ENCODE results near the gene S100A1.
A peak's percentile ranks its signal among the peaks of the same experiment; 100 is the strongest.

Gene S100A1

DNA sequence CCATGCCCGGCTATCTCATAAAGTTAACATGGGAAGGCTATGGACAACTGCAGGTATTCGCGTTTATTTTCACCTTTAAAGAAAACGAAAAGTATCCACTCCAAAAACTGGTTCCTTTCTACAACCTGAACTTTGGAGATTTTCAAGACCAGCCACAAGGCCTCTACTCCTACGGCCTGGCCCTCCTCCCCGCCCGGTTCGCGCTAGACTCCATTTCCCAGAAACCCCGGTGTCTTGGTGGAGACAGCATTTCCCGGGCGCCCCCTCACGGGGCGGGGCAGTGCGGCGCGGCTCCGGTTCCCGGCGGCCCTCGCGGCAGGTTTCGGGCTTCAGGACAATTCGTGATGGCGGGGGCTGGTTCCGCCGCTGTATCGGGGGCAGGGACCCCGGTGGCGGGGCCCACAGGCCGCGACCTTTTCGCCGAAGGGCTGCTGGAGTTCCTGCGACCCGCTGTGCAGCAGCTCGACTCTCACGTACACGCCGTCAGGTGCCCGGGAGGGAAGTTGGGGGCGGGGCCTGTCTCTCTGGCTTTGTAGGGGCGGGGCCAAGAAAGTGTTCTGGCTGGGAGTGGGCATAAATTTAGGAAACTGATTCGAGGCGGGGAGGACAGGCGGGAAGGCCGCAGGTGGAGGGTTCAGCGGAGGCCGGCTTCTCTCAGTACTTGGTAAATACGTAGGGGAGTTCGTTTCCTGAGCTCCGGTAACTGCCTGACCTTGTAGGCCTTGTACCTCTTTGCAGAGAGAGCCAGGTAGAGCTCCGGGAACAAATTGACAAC is 30.4 kb downstream of the S100A1 start, which contains the start of gene SNAPIN:
TSS of gene SNAPIN (plus strand) at position 304 of the 775 bp plus-strand sequence. CDS start at position 345, 41 bp downstream.
- TF ChIP-seq, protein P1, sequence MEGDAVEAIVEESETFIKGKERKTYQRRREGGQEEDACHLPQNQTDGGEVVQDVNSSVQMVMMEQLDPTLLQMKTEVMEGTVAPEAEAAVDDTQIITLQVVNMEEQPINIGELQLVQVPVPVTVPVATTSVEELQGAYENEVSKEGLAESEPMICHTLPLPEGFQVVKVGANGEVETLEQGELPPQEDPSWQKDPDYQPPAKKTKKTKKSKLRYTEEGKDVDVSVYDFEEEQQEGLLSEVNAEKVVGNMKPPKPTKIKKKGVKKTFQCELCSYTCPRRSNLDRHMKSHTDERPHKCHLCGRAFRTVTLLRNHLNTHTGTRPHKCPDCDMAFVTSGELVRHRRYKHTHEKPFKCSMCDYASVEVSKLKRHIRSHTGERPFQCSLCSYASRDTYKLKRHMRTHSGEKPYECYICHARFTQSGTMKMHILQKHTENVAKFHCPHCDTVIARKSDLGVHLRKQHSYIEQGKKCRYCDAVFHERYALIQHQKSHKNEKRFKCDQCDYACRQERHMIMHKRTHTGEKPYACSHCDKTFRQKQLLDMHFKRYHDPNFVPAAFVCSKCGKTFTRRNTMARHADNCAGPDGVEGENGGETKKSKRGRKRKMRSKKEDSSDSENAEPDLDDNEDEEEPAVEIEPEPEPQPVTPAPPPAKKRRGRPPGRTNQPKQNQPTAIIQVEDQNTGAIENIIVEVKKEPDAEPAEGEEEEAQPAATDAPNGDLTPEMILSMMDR (IDR thresholded peaks at IDR 0.05; ENCODE audit: low read depth, low read length, missing control alignments), result no peak
- peak; percentile 74 for DNase-seq (ENCODE audit: low read depth)
- in situ Hi-C loops (cut with HindIII; ENCODE audit: low sequenced_read_pairs), result no loop called here
- H3K4me3 ChIP-seq (ENCODE audit: low read depth, low read length), result peak within 1 kb of the TSS; percentile 60

DNA sequence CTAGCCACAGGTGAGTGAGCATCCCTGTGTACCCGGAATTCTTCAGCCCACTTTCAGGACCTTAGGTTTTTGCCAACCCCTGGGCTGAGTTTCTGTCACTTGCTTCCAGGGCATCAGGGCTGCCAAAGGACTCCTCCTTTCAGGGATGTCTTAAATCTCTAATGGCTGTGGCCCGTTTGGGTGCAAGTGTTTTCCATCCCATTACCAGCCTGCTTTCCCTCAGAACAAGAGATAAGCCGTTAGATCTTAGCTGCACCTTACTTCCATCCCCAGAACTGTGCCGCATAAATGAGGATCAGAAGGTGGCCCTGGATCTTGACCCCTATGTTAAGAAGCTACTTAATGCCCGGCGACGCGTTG is 30.9 kb downstream of the S100A1 start:
- peak overlapping the region; percentile 60 for H3K4me3 ChIP-seq (ENCODE audit: low read depth, low read length)
- in situ Hi-C loops (cut with HindIII; ENCODE audit: low sequenced_read_pairs), result no loop called here
- no peak for DNase-seq (ENCODE audit: low read depth)
- TF ChIP-seq, protein P1 (IDR thresholded peaks at IDR 0.05; ENCODE audit: low read depth, low read length, missing control alignments), result no peak

DNA sequence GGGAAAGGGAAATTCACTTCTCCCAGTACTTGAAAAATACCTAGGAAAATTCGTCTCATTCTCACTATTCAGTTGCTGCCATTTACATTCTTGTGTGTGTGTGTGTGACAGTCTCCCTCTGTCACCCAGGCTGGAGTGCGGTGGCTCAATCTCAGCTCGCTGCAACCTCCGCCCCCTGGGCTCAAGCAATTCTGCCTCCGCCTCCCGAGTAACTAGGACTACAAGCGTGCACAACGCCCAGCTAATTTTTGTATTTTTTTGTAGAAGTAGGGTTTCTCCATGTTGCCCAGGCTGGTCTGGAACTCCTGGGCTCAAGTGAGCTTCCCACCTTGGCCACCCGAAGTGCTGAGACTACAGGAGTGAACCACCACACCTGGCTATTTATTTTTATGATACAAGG is 31.4 kb downstream of the S100A1 start:
- DNase-seq (ENCODE audit: low read depth), result no peak
- peak overlapping the region; percentile 60 for H3K4me3 ChIP-seq (ENCODE audit: low read depth, low read length)
- in situ Hi-C loops (cut with HindIII; ENCODE audit: low sequenced_read_pairs), result no loop called here
- TF ChIP-seq, protein P1 (IDR thresholded peaks at IDR 0.05; ENCODE audit: low read depth, low read length, missing control alignments), result no peak

DNA sequence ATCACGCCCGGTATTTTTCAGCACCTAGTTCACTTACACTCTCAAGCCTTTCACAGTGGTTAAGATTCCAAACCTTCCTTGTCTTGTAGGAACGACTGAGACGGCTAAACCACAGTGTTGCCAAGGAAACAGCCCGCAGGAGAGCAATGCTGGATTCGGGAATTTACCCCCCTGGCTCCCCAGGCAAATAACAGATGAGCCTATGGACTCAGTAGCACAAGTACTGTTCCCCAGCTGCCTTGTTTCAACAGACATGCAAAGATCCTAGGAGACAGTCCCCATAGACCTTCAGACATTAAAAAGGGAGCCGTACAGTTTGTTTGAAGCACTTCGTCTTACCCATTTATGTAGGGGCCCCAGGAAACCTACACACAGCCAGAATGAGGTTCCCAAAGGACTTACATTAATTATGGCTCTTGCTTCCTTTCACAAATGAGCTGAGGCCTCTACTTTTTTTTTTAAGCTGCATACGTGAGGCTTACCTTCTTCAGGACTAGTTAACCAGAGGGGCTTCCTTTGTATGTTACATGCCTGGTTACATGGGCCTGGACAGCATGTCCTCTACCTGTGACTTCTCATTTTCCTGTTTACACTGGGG is 33.0 kb downstream of the S100A1 start:
- in situ Hi-C loops (cut with HindIII; ENCODE audit: low sequenced_read_pairs), result no loop called here
- no peak overlapping the region for H3K4me3 ChIP-seq (ENCODE audit: low read depth, low read length)
- TF ChIP-seq, protein P1 (IDR thresholded peaks at IDR 0.05; ENCODE audit: low read depth, low read length, missing control alignments), result no peak
- peak; percentile 37 for DNase-seq (ENCODE audit: low read depth)

DNA sequence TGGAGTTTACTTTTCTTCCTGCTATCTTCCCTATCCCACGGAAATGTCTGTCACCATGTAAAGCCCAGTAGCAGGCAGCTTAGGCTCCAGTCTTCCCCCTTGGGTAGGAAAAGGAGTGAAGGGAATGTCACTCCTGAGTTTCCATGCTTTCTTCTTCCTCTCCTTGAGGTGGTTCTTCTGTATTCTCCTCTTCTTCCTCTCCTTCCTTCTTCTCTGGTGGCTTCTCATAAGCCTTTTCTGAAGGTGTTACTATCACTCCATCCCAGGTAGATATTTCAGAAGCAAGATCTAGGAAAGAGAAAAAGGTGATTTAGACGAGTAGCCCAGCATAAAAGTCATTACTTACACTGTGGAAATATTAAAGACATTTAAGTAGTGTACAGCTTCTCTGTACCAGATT is 34.0 kb downstream of the S100A1 start:
- TF ChIP-seq, protein P1 (IDR thresholded peaks at IDR 0.05; ENCODE audit: low read depth, low read length, missing control alignments), result no peak
- no peak overlapping the region for H3K4me3 ChIP-seq (ENCODE audit: low read depth, low read length)
- no peak for DNase-seq (ENCODE audit: low read depth)
- in situ Hi-C loops (cut with HindIII; ENCODE audit: low sequenced_read_pairs), result no loop called here

DNA sequence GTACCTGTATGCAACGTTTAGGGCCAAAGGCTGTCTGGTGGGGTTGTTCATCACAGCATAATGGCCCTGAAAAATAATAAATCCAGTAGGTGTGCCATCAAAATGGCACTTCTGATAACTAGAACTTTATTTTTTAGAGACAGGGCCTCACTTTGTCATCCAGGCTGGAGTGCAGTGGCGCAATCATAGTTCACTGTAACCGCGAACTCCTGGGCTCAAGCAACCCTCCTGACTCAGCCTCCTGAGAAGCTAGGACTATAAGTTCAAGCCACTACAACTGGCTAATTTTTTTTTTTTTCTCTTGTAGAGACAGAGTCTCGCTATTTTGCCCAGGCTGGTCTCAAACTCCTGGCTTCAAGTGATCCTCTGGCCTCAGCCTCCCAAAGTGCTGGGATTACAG is 35.0 kb downstream of the S100A1 start:
- in situ Hi-C loops (cut with HindIII; ENCODE audit: low sequenced_read_pairs), result no loop called here
- no peak for DNase-seq (ENCODE audit: low read depth)
- TF ChIP-seq, protein P1 (IDR thresholded peaks at IDR 0.05; ENCODE audit: low read depth, low read length, missing control alignments), result no peak
- H3K4me3 ChIP-seq (ENCODE audit: low read depth, low read length), result no peak overlapping the region
